Measurements from ENCODE around the gene SCYL1.

DNA sequence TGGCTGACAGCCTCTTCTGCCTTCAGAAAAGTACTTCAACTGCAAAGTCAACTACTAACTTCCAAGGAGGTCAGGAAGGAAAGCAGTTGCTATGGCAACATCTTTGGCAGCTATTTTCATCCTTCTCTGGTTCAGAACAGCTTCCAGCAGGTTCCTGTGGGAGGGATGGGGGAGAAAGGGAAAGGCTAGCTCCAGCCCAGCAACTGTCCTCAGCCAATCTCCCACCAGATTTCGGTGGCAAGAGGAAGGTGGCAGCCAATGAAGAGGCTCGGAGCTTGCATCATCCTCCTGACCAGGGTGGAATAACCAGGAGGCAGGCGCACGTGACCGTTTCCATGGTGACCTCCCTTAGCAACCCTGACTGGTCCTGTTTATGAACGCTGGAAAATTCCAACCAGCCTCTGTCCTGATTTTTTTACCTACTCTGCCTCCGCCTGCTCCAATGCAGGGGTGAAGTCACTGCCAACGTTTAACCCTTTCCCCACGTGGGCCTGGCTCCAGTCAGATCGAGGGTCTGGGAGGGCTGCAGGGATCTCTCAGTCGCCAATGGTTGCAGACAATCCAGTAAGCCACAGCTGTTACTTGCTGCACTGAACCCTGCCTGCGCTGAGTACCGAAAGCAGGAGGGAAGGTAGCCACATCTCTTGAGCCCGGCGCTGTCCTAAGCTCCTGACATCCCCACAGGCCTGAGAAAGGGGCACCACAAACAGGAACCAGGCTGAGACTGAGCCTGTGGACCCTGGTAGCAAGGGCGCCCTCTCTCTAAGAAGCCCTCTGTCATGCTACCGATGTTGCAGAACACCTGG is 37.2 kb upstream of the SCYL1 start:
- TF ChIP-seq, protein P1, sequence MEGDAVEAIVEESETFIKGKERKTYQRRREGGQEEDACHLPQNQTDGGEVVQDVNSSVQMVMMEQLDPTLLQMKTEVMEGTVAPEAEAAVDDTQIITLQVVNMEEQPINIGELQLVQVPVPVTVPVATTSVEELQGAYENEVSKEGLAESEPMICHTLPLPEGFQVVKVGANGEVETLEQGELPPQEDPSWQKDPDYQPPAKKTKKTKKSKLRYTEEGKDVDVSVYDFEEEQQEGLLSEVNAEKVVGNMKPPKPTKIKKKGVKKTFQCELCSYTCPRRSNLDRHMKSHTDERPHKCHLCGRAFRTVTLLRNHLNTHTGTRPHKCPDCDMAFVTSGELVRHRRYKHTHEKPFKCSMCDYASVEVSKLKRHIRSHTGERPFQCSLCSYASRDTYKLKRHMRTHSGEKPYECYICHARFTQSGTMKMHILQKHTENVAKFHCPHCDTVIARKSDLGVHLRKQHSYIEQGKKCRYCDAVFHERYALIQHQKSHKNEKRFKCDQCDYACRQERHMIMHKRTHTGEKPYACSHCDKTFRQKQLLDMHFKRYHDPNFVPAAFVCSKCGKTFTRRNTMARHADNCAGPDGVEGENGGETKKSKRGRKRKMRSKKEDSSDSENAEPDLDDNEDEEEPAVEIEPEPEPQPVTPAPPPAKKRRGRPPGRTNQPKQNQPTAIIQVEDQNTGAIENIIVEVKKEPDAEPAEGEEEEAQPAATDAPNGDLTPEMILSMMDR (IDR thresholded peaks at IDR 0.05): no peak
- peak in 1 of 2 donors; percentile 3 for TF ChIP-seq POLR2A (IDR thresholded peaks at IDR 0.05)
